ENCODE data around the gene COG7. TPM values are rescaled to one million over a fixed set of nuclear protein-coding genes. Genes with fewer than 3 reads are reported as not detected.

COG7 gene
- total and polyA plus RNA-seq, 3 donors from 2014 or later, result 21.5 to 40.7 (median 35.1) TPM

DNA sequence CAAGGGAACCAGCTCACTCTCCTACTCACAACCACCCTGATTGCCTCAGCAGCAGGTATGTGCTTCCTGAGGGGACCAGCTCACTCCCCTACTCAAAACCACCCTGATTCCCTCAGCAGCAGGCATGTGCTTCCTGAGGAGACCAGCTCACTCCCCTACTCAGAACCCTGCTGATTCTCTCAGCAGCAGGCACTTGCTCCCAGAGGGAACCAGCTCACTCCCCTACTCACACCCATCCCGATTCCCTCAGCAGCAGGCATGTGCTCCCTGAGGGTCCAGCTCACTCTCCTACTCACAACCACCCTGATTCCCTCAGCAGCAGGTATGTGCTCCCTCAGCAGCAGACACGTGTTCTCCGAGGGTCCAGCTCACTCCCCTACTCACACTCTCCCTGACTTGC, 26.1 kb upstream of the COG7 start:
- Histone ChIP-seq H3K4me3 (no peak overlapping the region), H3K27me3 (no peaks in the 10 kb centered on the region), H3K4me1 (no peaks in the 10 kb centered on the region), H3K27ac (no peak overlapping the region), H3K9me3 (no peaks in the 10 kb centered on the region), H3K36me3 (ENCODE audit: low read depth, missing control alignments) (no peaks in the 10 kb centered on the region)
- no peak for DNase-seq
- 89 to 90% methylated on average over 3 of the region's 3 CpGs for WGBS, 2 donors
- TF ChIP-seq, protein P1, sequence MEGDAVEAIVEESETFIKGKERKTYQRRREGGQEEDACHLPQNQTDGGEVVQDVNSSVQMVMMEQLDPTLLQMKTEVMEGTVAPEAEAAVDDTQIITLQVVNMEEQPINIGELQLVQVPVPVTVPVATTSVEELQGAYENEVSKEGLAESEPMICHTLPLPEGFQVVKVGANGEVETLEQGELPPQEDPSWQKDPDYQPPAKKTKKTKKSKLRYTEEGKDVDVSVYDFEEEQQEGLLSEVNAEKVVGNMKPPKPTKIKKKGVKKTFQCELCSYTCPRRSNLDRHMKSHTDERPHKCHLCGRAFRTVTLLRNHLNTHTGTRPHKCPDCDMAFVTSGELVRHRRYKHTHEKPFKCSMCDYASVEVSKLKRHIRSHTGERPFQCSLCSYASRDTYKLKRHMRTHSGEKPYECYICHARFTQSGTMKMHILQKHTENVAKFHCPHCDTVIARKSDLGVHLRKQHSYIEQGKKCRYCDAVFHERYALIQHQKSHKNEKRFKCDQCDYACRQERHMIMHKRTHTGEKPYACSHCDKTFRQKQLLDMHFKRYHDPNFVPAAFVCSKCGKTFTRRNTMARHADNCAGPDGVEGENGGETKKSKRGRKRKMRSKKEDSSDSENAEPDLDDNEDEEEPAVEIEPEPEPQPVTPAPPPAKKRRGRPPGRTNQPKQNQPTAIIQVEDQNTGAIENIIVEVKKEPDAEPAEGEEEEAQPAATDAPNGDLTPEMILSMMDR (IDR thresholded peaks at IDR 0.05), result no peak
- TF ChIP-seq POLR2A (IDR thresholded peaks at IDR 0.05), result no peak
- intact Hi-C loops (cut with DNase I; ENCODE audit: low total_unique reads), result no loop called here

DNA sequence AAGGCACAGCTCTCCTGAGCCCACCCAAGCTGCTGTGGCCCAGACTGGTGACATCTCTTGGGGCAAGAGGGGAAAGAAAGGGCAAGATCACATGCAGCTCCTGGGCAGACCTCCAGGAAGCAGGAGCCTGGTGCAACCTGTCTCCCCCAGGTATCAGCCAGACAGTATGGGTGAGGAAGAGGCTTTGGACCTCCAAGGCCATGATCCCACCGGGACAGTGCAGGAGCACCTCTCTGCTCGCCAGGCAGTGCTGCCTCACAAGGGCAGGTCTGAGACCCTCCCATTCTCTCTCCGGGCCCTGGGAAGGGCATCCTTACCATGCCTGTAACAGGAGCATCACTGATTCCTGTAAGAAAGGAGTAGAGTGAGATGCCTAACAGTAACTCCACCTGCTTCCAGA, 25.6 kb upstream of the COG7 start:
- no peak for DNase-seq
- 98 to 100% methylated on average over 1 to 3 of the region's 3 CpGs for WGBS, 2 donors
- intact Hi-C loops (cut with DNase I; ENCODE audit: low total_unique reads), result no loop called here
- H3K4me3 ChIP-seq, result no peak overlapping the region
- H3K27ac ChIP-seq, result no peak overlapping the region
- no peak for TF ChIP-seq POLR2A (IDR thresholded peaks at IDR 0.05)
- TF ChIP-seq, protein P1 (IDR thresholded peaks at IDR 0.05), result no peak
- H3K36me3 ChIP-seq (ENCODE audit: low read depth, missing control alignments), result no peaks in the 10 kb centered on the region
- H3K4me1 ChIP-seq, result no peaks in the 10 kb centered on the region
- no peaks in the 10 kb centered on the region for H3K27me3 ChIP-seq
- H3K9me3 ChIP-seq, result no peaks in the 10 kb centered on the region

DNA sequence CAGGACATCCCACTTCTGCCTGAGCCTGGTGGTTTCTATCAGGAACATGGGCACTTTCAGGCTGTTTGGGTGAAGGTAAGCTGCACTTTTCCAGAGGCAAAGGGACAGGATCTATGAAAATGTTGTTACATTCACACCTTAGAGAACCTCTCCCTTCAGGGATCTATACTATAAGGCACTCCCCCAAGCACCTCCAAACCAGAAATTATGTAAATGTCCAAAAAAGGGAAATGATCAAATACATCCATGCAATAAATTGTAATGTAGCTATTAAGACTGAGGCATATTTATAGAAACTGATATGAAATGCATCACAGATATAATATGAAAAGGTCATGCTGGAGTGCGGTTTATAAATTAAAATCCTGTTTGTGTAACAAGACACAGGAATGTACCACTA, 23.3 kb upstream of the COG7 start:
- H3K27me3 ChIP-seq, result no peaks in the 10 kb centered on the region
- TF ChIP-seq, protein P1 (IDR thresholded peaks at IDR 0.05), result no peak
- TF ChIP-seq POLR2A (IDR thresholded peaks at IDR 0.05), result no peak
- DNase-seq, result no peak
- H3K4me1 ChIP-seq, result no peaks in the 10 kb centered on the region
- 98 to 100% methylated on average over 1 of the region's 1 CpG for WGBS, 2 donors
- intact Hi-C loops (cut with DNase I; ENCODE audit: low total_unique reads), result no loop called here
- H3K4me3 ChIP-seq, result no peak overlapping the region
- no peaks in the 10 kb centered on the region for H3K36me3 ChIP-seq (ENCODE audit: low read depth, missing control alignments)
- no peaks in the 10 kb centered on the region for H3K9me3 ChIP-seq
- no peak overlapping the region for H3K27ac ChIP-seq

DNA sequence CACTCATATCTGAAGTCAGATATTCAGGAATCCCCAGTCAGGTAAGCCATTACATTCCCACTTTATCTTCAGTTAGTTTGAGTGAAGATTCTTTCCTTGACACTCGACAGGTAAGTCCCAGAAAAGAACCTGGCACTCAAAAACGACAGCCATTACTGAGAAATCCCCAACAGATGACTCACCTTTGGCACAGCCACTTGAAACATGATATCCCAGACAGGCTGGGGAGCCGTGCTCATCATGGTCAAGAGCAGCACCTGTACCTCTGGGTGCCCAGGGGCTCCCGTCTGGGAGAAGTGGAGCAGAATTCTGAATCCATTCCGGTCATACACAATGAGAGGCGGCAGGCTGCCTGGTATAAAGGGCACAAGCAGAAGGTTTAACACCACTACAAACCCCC, 16.8 kb upstream of the COG7 start:
- Histone ChIP-seq H3K4me3 (no peak overlapping the region), H3K36me3 (ENCODE audit: low read depth, missing control alignments) (no peaks in the 10 kb centered on the region), H3K27me3 (no peaks in the 10 kb centered on the region), H3K27ac (no peak overlapping the region), H3K4me1 (no peaks in the 10 kb centered on the region), H3K9me3 (no peaks in the 10 kb centered on the region)
- TF ChIP-seq POLR2A (IDR thresholded peaks at IDR 0.05), result no peak
- TF ChIP-seq, protein P1 (IDR thresholded peaks at IDR 0.05), result no peak
- 70 to 82% methylated on average over 6 of the region's 6 CpGs for WGBS, 2 donors
- intact Hi-C loops (cut with DNase I; ENCODE audit: low total_unique reads), result no loop called here
- no peak for DNase-seq

DNA sequence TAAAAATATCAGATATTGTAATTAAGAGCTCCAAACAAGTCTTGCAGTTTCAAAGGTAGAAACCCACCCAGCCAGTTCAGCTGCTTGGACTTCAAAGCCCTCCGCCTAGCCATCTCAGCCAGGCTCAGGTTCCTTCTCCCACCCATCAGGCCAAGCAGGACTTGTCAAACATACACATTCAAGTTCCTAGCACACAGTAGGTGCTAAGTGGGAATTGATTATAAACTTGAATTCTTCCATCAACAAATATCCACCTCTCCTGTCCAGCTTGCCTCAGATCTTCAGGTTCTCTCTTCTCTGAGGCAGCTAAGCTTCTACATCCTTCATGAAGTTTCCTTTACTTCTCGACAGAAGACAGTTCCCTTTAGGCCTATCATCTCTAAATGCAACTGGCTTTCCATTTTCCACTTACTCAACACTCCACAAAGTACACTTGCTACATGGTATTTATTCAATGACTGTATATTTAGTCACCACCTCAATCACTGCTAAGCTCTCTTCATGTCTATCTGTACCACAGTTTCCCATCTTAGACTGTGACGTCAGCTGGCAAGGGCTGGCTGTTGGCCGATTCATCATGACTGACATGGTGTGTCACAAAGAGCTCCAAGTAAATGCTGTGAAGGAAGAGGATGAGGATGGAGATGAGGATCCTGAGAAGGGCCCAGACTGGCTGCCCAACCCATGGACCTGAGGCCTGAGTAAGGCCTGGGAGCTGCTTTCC, 13.3 kb upstream of the COG7 start:
- H3K36me3 ChIP-seq (ENCODE audit: low read depth, missing control alignments), result no peaks in the 10 kb centered on the region
- H3K27ac ChIP-seq, result no peak overlapping the region
- H3K4me3 ChIP-seq, result no peak overlapping the region
- peaks cover 8% of the 10 kb centered on the region for H3K4me1 ChIP-seq
- no peaks in the 10 kb centered on the region for H3K27me3 ChIP-seq
- TF ChIP-seq, protein P1 (IDR thresholded peaks at IDR 0.05), result no peak
- TF ChIP-seq POLR2A (IDR thresholded peaks at IDR 0.05), result no peak
- no peaks in the 10 kb centered on the region for H3K9me3 ChIP-seq
- no peak for DNase-seq
- intact Hi-C loops (cut with DNase I; ENCODE audit: low total_unique reads), result no loop called here
- 88 to 92% methylated on average over 4 of the region's 4 CpGs for WGBS, 2 donors

Data from testis (tissue), 3 donors.